Measurements from ENCODE around the gene ZP1. TPM values are rescaled to one million over a fixed set of nuclear protein-coding genes. Genes with fewer than 3 reads are reported as not detected.

Gene ZP1
- total and polyA plus RNA-seq, 2 of the 13 experiments (the other 11 are each of a cell fraction or from before 2014, with no cell fraction given) = 0.16 TPM; not detected in 1

- TF ChIP-seq ZBTB49 (CRISPR knock-in tag; IDR thresholded peaks at IDR 0.05; ENCODE audit: borderline replicate concordance) (no peak), MBNL3 (CRISPR knock-in tag; conservative IDR thresholded peaks at IDR 0.05) (no peak), HINFP (CRISPR knock-in tag; IDR thresholded peaks at IDR 0.05; ENCODE audit: low read depth) (peak; percentile 64), THYN1 (CRISPR knock-in tag; IDR thresholded peaks at IDR 0.05; ENCODE audit: borderline replicate concordance, low read depth) (no peak), TRAFD1 (CRISPR knock-in tag; IDR thresholded peaks at IDR 0.05; ENCODE audit: borderline replicate concordance) (no peak), ZNF558 (CRISPR knock-in tag; IDR thresholded peaks at IDR 0.05; ENCODE audit: borderline replicate concordance) (no peak; the same call in 1 of the 2 replicates), HMG20A (CRISPR knock-in tag; IDR thresholded peaks at IDR 0.05; ENCODE audit: borderline replicate concordance) (no peak), ZNF407 (CRISPR knock-in tag; IDR thresholded peaks at IDR 0.05; ENCODE audit: not compliant biosample characterization) (no peak), MYC (CRISPR knock-in tag; IDR thresholded peaks at IDR 0.05; ENCODE audit: borderline replicate concordance) (peak; percentile 97), ZNF362 (CRISPR knock-in tag; IDR thresholded peaks at IDR 0.05; ENCODE audit: borderline replicate concordance) (0 out of 2 replicates have a peak, but pooled peaks have one; percentile 29), SSRP1 (CRISPR knock-in tag; IDR thresholded peaks at IDR 0.05) (no peak), ARID2 (CRISPR knock-in tag; IDR thresholded peaks at IDR 0.05; ENCODE audit: borderline replicate concordance) (no peak)
Observed at GRCh38 chr11:60906132-60906972, 39.0 kb downstream of the ZP1 start, which contains the start of gene PRPF19 (continued).
